K562 (cell line): ENCODE measurements around the gene MINK1. TPM values are rescaled to one million over a fixed set of nuclear protein-coding genes. Genes with fewer than 3 reads are reported as not detected.

Experiments
- JUNB ChIP-seq: fragments of 450-650 bp; formaldehyde crosslinking; conservative IDR thresholded peaks from 2 replicates; pipeline ENCODE4 v1.4.0; 2020; ENCODE audit warnings: mild to moderate bottlenecking
- NONO ChIP-seq, 2 experiments: fragments of 200-400 bp in 1 of 2; fragments of 450-650 bp in 1 of 2; formaldehyde crosslinking in 1 of 2; IDR thresholded peaks; 2 replicates each; pipeline ENCODE4 v1.6.1; 2017; ENCODE audit warnings: low read depth in 2 of 2, mild to moderate bottlenecking in 2 of 2, moderate library complexity in 2 of 2, low read length in 1 of 2
- polyA plus RNA-seq, 8 experiments: library from polyadenylated mRNA; depleted of rRNA in 4 of 8; stranded (reverse) in 5 of 8; unstranded in 3 of 8; fragments of >200 nt; fragmentation: Nextera tagmentation in 2 of 8; fragmentation: Illumina TruSeq in 1 of 8; extraction: Ambion mirVana in 2 of 8; extraction: Trizol in 1 of 8; gene quantifications; 2 replicates each; pipeline versions ENCODE4 v1.2.1 to v1.2.3, GENCODE V29; 2011 to 2014; ENCODE audit warnings: inconsistent platforms in 1 of 8, missing spikeins in 1 of 8
- total RNA-seq, 7 experiments: library from RNA; depleted of rRNA in 6 of 7; stranded (reverse); fragments of >200 nt in 6 of 7; fragmentation: Illumina TruSeq in 2 of 7; extraction: Trizol in 2 of 7; gene quantifications; 2 replicates each; pipeline versions ENCODE4 v1.2.1 to v1.2.3, GENCODE V29; 2011 to 2021; ENCODE audit warnings: low replicate concordance in 1 of 7
- TF ChIP-seq, protein P1 (sequence below), 2 experiments: fragments of 450-650 bp; formaldehyde crosslinking in 1 of 2; IDR thresholded peaks; 2 replicates each; pipeline versions ENCODE4 v1.4.0 to v1.6.1; 2014 to 2020; ENCODE audit warnings: mild to moderate bottlenecking in 2 of 2, borderline replicate concordance in 1 of 2, low read depth in 1 of 2
- TF ChIP-seq, protein P2 (sequence below): fragments of 450-650 bp; IDR thresholded peaks from 2 replicates; pipeline ENCODE4 v1.6.1; 2017; ENCODE audit warnings: antibody characterized with exemption, mild to moderate bottlenecking
- TF ChIP-seq, protein P3 (sequence below): fragments of 250-450 bp; sonication (Bioruptor Pico); IDR thresholded peaks from 2 replicates; pipeline ENCODE4 v1.4.0; 2020
- TF ChIP-seq, protein P4 (sequence below): fragments of 200-800 bp; sonication (Bioruptor generic); IDR thresholded peaks from 2 replicates; pipeline ENCODE4 v1.6.1; 2017; ENCODE audit warnings: missing genetic modification characterization, missing compliant biosample characterization
- TF ChIP-seq, protein P5 (sequence below): fragments of 450-650 bp; IDR thresholded peaks from 2 replicates; pipeline ENCODE4 v1.6.1; 2016

MINK1 gene
- total and polyA plus RNA-seq, 9 of the 15 experiments (the other 6 are each of a cell fraction or from before 2014, with no cell fraction given), result 0.11 to 54.2 (median 14.9) TPM

DNA sequence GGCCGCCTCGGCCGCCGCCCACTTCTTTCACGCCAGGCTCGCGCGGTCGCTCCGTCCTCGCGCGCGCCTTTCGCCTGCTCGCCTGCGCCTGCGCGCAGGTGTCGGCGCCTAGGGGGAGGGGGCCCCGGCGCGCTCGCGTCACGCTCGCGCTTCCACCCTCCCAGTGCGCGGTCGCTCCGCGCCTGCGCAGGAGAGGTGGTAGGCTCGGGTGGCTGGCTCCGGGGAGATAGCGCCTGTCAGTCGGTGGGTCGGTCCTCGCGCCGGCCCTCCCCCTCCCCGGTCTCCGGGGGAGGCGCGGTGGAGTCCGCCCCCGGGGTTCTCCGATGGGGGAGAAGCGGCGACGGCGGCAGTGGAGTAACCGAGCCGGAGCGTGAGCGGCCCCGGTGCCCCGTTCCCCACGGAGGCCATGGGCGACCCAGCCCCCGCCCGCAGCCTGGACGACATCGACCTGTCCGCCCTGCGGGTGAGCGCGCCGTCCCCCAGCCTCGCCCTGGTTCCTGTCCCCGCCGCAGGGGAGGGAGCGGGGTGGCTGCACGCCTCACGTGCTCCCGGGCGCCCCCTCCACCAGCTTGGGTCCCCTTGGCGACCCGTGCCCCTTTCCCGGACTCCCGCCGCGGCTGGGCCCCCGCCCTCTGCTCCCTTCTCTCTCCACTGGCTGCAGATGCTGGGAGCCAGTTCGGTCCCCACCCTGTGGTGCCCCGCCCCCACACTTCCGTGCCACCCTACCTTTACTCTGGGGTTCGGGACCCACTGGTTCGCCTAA is at the start of gene MINK1 (continued):
- TF ChIP-seq, protein P1, sequence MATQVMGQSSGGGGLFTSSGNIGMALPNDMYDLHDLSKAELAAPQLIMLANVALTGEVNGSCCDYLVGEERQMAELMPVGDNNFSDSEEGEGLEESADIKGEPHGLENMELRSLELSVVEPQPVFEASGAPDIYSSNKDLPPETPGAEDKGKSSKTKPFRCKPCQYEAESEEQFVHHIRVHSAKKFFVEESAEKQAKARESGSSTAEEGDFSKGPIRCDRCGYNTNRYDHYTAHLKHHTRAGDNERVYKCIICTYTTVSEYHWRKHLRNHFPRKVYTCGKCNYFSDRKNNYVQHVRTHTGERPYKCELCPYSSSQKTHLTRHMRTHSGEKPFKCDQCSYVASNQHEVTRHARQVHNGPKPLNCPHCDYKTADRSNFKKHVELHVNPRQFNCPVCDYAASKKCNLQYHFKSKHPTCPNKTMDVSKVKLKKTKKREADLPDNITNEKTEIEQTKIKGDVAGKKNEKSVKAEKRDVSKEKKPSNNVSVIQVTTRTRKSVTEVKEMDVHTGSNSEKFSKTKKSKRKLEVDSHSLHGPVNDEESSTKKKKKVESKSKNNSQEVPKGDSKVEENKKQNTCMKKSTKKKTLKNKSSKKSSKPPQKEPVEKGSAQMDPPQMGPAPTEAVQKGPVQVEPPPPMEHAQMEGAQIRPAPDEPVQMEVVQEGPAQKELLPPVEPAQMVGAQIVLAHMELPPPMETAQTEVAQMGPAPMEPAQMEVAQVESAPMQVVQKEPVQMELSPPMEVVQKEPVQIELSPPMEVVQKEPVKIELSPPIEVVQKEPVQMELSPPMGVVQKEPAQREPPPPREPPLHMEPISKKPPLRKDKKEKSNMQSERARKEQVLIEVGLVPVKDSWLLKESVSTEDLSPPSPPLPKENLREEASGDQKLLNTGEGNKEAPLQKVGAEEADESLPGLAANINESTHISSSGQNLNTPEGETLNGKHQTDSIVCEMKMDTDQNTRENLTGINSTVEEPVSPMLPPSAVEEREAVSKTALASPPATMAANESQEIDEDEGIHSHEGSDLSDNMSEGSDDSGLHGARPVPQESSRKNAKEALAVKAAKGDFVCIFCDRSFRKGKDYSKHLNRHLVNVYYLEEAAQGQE (IDR thresholded peaks at IDR 0.05; ENCODE audit: borderline replicate concordance), result no peak
- TF ChIP-seq, protein P1 (CRISPR knock-in tag; IDR thresholded peaks at IDR 0.05; ENCODE audit: low read depth), result no peak
- TF ChIP-seq JUNB (CRISPR knock-in tag), result no peak
- TF ChIP-seq, protein P2, sequence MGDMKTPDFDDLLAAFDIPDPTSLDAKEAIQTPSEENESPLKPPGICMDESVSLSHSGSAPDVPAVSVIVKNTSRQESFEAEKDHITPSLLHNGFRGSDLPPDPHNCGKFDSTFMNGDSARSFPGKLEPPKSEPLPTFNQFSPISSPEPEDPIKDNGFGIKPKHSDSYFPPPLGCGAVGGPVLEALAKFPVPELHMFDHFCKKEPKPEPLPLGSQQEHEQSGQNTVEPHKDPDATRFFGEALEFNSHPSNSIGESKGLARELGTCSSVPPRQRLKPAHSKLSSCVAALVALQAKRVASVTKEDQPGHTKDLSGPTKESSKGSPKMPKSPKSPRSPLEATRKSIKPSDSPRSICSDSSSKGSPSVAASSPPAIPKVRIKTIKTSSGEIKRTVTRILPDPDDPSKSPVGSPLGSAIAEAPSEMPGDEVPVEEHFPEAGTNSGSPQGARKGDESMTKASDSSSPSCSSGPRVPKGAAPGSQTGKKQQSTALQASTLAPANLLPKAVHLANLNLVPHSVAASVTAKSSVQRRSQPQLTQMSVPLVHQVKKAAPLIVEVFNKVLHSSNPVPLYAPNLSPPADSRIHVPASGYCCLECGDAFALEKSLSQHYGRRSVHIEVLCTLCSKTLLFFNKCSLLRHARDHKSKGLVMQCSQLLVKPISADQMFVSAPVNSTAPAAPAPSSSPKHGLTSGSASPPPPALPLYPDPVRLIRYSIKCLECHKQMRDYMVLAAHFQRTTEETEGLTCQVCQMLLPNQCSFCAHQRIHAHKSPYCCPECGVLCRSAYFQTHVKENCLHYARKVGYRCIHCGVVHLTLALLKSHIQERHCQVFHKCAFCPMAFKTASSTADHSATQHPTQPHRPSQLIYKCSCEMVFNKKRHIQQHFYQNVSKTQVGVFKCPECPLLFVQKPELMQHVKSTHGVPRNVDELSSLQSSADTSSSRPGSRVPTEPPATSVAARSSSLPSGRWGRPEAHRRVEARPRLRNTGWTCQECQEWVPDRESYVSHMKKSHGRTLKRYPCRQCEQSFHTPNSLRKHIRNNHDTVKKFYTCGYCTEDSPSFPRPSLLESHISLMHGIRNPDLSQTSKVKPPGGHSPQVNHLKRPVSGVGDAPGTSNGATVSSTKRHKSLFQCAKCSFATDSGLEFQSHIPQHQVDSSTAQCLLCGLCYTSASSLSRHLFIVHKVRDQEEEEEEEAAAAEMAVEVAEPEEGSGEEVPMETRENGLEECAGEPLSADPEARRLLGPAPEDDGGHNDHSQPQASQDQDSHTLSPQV, result no peak
- no peak for TF ChIP-seq NONO (IDR thresholded peaks at IDR 0.05; ENCODE audit: low read depth in 2 of 2, low read length in 1 of 2)
- TF ChIP-seq, protein P3, sequence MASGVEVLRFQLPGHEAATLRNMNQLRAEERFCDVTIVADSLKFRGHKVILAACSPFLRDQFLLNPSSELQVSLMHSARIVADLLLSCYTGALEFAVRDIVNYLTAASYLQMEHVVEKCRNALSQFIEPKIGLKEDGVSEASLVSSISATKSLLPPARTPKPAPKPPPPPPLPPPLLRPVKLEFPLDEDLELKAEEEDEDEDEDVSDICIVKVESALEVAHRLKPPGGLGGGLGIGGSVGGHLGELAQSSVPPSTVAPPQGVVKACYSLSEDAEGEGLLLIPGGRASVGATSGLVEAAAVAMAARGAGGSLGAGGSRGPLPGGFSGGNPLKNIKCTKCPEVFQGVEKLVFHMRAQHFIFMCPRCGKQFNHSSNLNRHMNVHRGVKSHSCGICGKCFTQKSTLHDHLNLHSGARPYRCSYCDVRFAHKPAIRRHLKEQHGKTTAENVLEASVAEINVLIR (CRISPR knock-in tag), result no peak
- TF ChIP-seq, protein P4, sequence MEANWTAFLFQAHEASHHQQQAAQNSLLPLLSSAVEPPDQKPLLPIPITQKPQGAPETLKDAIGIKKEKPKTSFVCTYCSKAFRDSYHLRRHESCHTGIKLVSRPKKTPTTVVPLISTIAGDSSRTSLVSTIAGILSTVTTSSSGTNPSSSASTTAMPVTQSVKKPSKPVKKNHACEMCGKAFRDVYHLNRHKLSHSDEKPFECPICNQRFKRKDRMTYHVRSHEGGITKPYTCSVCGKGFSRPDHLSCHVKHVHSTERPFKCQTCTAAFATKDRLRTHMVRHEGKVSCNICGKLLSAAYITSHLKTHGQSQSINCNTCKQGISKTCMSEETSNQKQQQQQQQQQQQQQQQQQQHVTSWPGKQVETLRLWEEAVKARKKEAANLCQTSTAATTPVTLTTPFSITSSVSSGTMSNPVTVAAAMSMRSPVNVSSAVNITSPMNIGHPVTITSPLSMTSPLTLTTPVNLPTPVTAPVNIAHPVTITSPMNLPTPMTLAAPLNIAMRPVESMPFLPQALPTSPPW (CRISPR knock-in tag), result peak; percentile 85
- TF ChIP-seq, protein P5, sequence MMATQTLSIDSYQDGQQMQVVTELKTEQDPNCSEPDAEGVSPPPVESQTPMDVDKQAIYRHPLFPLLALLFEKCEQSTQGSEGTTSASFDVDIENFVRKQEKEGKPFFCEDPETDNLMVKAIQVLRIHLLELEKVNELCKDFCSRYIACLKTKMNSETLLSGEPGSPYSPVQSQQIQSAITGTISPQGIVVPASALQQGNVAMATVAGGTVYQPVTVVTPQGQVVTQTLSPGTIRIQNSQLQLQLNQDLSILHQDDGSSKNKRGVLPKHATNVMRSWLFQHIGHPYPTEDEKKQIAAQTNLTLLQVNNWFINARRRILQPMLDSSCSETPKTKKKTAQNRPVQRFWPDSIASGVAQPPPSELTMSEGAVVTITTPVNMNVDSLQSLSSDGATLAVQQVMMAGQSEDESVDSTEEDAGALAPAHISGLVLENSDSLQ, result peak; percentile 86
